GM12801 (cell line): ENCODE data around the gene GLTPD2.

Experiments
- TF ChIP-seq, protein P1 (sequence below): IDR thresholded peaks from one replicate; pipeline ENCODE4 v1.5.1; 2011; ENCODE audit warnings: control low read depth; ENCODE audit not compliant: insufficient read length; ENCODE audit errors: extremely low read depth

Gene GLTPD2

DNA sequence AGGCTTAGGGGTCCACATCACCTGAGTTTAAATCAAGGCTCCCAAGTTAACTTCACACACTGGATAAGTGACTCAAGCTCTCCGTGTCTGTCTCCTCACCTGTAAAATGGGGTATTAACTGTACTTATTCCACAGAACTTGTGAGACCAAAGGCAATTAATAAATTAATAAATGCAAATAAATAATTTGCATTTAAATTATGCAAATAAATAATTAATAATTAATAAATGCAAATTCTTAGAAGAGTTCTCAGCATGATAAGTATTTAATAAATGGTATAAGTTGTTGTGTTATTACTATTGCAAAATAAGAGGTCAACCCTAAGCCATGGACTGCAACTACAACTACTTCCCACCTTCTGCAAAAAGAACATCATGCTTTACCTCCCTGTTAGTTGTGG lies 35.4 kb upstream of the GLTPD2 start:
- TF ChIP-seq, protein P1, sequence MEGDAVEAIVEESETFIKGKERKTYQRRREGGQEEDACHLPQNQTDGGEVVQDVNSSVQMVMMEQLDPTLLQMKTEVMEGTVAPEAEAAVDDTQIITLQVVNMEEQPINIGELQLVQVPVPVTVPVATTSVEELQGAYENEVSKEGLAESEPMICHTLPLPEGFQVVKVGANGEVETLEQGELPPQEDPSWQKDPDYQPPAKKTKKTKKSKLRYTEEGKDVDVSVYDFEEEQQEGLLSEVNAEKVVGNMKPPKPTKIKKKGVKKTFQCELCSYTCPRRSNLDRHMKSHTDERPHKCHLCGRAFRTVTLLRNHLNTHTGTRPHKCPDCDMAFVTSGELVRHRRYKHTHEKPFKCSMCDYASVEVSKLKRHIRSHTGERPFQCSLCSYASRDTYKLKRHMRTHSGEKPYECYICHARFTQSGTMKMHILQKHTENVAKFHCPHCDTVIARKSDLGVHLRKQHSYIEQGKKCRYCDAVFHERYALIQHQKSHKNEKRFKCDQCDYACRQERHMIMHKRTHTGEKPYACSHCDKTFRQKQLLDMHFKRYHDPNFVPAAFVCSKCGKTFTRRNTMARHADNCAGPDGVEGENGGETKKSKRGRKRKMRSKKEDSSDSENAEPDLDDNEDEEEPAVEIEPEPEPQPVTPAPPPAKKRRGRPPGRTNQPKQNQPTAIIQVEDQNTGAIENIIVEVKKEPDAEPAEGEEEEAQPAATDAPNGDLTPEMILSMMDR = no peak

DNA sequence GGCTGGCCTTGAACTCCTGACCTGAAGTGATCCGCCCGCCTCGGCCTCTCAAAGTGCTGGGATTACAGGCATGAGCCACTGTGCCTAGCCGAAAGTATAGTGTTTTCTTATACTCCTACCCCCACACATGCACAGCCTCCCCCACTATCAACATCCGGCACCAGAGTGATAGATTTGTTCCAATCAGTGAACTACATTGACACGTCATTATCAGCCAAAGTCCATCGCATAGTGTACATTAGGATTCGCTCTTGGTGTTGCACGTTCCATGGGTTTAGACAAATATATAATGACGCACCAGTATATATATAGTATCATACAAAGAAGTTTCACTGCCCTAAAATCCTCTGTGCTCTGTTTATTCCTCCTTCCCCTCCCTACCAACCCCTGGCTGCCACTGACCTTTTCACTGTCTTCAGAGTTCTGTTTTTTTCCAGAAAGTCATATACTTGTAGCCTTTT lies 29.0 kb upstream of the GLTPD2 start:
- TF ChIP-seq, protein P1 = no peak

DNA sequence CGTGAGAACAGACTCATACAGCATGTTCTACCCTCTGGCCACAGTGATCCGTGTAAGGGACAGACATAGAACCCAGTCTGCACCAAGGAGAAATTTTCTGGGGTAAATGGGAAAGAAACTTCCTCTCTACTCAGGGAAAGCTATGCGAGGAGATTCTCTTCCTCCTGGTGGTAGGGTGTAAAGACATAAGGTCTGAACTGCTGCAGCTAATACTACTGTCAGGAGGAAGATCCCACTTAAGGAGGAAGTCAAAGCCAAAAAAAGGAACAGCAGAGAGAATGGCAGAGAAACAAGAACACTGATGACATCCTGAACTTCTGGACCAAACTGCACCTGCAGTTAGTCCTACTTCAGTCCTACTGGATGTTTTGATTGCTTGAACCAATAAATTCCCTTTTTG lies 24.2 kb upstream of the GLTPD2 start:
- TF ChIP-seq, protein P1 = no peak

DNA sequence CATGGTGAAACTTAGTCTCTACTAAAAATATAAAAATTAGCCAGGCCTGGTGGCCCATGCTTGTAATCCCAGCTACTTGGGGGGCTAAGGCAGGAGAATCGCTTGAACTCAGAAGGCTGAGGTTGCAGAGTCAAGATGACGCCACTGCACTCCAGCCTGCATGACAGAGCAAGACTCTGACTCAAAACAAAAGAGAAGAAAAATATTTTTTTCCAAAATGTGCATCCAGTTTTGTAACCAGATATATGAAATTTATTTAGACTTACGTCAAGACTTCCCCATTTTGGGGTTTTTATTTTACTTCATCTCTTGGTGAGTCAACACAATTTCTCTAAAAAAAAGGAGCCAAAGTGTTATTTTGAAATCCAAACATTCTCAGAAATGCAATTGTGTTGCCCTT lies 22.6 kb upstream of the GLTPD2 start:
- TF ChIP-seq, protein P1 = no peak

DNA sequence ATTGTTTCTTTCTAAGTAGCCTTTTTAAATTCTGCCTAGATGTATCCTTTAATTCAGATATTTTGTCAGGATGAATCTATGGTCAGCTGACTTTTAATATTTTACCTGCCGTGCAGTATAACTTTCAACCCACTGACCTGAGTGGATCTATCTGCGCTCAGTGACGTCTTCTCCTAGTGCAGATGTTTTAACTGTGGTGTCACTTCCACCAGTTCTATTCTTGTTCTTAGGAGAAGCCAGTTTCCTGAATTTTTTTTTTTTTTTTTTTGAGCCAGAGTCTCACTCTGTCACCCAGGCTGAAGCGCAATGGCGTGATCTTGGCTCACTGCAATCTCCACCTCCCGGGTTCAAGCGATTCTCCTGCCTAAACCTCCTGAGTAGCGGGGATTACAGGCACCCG lies 22.0 kb upstream of the GLTPD2 start:
- TF ChIP-seq, protein P1 = no peak

DNA sequence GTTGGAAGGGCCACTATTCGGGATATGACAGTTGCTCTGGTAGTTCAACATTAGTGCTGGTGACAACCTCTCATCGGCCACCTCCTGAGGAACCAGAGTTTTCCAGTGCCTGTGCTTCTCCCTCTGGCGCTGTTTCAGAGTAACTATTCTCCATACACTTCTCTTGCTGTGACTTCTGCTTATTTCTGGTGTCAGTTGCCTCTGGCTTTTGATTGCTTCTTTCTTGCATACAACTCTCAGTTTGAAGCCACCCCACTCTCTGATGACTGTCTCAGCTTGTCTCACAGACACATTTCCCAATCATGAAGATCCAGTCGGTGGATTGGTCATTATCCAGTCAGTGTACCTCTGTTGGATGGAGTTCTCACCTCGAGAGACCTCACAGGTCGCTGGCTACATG lies 20.5 kb upstream of the GLTPD2 start:
- TF ChIP-seq, protein P1 = no peak

DNA sequence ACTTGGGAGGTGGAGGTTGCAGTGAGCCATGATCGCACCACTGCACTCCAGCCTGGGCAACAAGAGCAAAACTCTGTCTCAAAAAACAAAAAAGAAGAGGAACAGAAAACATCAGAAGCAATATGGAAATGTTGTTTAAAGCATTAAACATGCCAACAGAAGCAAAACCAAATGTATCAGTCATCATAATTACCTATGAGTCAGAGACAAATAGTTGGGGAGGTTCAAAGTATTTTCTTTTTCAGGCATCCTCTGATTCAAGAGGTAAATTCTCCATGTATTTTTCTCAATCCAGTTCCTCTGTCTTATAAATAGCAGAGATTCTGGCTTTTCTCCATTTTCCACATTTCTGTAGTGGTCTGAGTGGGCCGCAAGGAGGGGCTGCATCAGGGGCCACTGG lies 19.1 kb upstream of the GLTPD2 start:
- TF ChIP-seq, protein P1 = no peak
